Smooth muscle cell (in vitro differentiated cells): ENCODE measurements around the gene UBQLN3. TPM values are rescaled to one million over a fixed set of nuclear protein-coding genes. Genes with fewer than 3 reads are reported as not detected.

Experiments used
- DNase-seq: peaks from one replicate; lab custom pipeline; 2025; ENCODE audit not compliant: unreplicated experiment; lab: John Stamatoyannopoulos, UW
- H2AFZ ChIP-seq: fragments of 200-600 bp; sonication (generic); 2 replicates; pipeline ENCODE4 v1.6.0; 2016; ENCODE audit warnings: antibody characterized with exemption, low read depth, mild to moderate bottlenecking
- H3F3A ChIP-seq: fragments of 200-600 bp; sonication (generic); 2 replicates; pipeline ENCODE4 v1.6.0; 2017; ENCODE audit warnings: antibody characterized with exemption, low read depth
- H3K27ac ChIP-seq: fragments of 200-600 bp; sonication (generic); 2 replicates; pipeline ENCODE4 v1.5.1; 2016; ENCODE audit warnings: low read depth, mild to moderate bottlenecking
- H3K27me3 ChIP-seq: fragments of 200-600 bp; sonication (generic); 2 replicates; pipeline ENCODE4 v1.6.1; 2016; ENCODE audit warnings: low read depth, mild to moderate bottlenecking
- H3K36me3 ChIP-seq: fragments of 200-600 bp; sonication (generic); 2 replicates; pipeline ENCODE4 v1.5.1; 2016; ENCODE audit warnings: low read depth
- H3K4me1 ChIP-seq: fragments of 200-600 bp; sonication (generic); 2 replicates; pipeline ENCODE4 v1.5.1; 2016; ENCODE audit warnings: low read depth
- H3K4me2 ChIP-seq: fragments of 200-600 bp; sonication (generic); 2 replicates; pipeline ENCODE4 v1.6.0; 2016; ENCODE audit warnings: mild to moderate bottlenecking
- H3K4me3 ChIP-seq: fragments of 200-600 bp; sonication (generic); 2 replicates; pipeline ENCODE4 v1.5.1; 2016; ENCODE audit warnings: mild to moderate bottlenecking
- H3K79me2 ChIP-seq: fragments of 200-600 bp; sonication (generic); 2 replicates; pipeline ENCODE4 v1.6.0; 2016; ENCODE audit warnings: low read depth, mild to moderate bottlenecking
- H3K9ac ChIP-seq: fragments of 200-600 bp; sonication (generic); 2 replicates; pipeline ENCODE4 v1.6.0; 2016; ENCODE audit warnings: low read depth
- H3K9me3 ChIP-seq: fragments of 200-600 bp; sonication (generic); replicated peaks from 2 replicates; pipeline ENCODE4 v1.5.1; 2016; ENCODE audit warnings: low read depth
- H4K20me1 ChIP-seq: fragments of 200-600 bp; sonication (generic); 2 replicates; pipeline ENCODE4 v1.6.0; 2016; ENCODE audit warnings: low read depth
- WGBS: methylation state at CpG from one replicate; pipeline ENCODE4 v1.1.7; 2016; ENCODE audit warnings: low lambda C conversion rate; 5-methylcytosine and 5-hydroxymethylcytosine counted together
- polyA plus RNA-seq: library from polyadenylated mRNA; unstranded; fragments of >200 nt; fragmentation: Nextera tagmentation; extraction: Ambion mirVana; gene quantifications from 2 replicates; pipeline ENCODE4 v1.2.1, GENCODE V29; 2016
- total RNA-seq: library from RNA; depleted of rRNA; stranded (reverse); fragments of >200 nt; gene quantifications from 2 replicates; pipeline ENCODE4 v1.2.3, GENCODE V29; 2014
- TF ChIP-seq, protein P1 (sequence below): fragments of 200-600 bp; sonication (generic); IDR thresholded peaks from 2 replicates; pipeline ENCODE4 v1.5.1; 2017; ENCODE audit warnings: borderline replicate concordance, mild to moderate bottlenecking, antibody characterized with exemption; ENCODE audit not compliant: insufficient read depth, poor library complexity, severe bottlenecking

The UBQLN3 gene
- total and polyA plus RNA-seq, 2 experiments from 2014 or later, result 0.13 TPM; not detected in 1

DNA sequence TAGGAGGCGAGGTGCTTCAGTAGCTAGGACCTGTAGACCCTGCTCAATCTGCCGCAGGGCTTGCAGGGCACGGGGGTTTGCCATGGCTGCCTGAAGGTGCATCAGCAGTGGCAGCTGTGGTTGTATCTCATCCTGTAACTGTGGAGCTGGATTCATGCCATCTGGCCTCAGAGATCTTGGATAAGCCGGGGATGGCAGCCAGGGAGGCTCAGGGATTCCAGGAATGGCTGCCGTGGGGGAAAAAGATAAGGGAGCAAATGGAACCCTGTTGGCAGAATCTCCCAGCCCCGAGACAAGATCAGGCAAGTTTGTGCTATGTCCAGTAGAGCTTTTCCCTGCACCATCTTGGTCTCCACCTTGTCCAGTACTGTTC lies 1.8 kb downstream of the UBQLN3 start:
- Histone ChIP-seq H3K9ac (no peak overlapping the region), H4K20me1 (no peaks in the 10 kb centered on the region), H3K27me3 (no peaks in the 10 kb centered on the region), H2AFZ (no peak overlapping the region), H3K36me3 (no peaks in the 10 kb centered on the region), H3K27ac (no peak overlapping the region), H3F3A (no peaks in the 10 kb centered on the region), H3K4me2 (no peak overlapping the region), H3K9me3 (no peaks in the 10 kb centered on the region), H3K79me2 (no peaks in the 10 kb centered on the region), H3K4me1 (no peaks in the 10 kb centered on the region), H3K4me3 (no peak overlapping the region)
- no peak for DNase-seq
- 92% methylated on average over 6 of the region's 6 CpGs for WGBS
- TF ChIP-seq, protein P1, sequence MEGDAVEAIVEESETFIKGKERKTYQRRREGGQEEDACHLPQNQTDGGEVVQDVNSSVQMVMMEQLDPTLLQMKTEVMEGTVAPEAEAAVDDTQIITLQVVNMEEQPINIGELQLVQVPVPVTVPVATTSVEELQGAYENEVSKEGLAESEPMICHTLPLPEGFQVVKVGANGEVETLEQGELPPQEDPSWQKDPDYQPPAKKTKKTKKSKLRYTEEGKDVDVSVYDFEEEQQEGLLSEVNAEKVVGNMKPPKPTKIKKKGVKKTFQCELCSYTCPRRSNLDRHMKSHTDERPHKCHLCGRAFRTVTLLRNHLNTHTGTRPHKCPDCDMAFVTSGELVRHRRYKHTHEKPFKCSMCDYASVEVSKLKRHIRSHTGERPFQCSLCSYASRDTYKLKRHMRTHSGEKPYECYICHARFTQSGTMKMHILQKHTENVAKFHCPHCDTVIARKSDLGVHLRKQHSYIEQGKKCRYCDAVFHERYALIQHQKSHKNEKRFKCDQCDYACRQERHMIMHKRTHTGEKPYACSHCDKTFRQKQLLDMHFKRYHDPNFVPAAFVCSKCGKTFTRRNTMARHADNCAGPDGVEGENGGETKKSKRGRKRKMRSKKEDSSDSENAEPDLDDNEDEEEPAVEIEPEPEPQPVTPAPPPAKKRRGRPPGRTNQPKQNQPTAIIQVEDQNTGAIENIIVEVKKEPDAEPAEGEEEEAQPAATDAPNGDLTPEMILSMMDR, result no peak

DNA sequence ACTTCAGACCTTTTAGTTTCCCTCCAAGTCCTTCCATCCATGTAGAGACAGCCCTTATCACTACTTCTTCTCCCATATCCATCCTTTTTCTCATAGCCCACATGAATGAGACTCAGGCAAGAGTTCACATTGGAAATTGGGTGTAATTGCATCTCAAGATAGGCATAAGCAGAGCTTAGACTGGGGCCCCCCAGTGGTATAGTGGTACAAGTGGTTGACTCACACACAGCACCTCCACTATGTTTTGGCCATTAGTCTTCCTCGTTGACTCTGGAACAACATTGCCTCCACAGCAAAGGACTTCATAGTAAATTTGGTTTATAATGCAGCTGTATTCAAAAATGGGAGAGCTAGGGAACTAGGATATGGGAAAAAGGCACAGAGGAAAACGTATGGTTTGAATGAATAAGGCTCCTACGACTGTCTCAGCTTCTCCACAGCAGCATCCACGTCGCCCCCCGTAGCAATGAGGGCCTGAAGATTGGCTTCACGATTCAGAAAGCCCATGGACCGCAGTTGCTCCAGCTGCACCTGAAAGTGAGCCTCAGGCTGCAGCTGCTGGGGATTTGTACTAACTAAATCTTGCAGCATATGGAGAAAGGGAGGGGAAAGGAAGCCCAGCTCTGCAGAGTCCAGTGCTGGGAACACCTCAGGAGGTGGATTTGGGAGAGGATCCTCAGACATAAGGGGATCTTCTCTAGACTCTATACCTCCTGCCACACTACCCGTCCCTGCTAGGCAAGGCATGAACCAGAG lies 2.4 kb downstream of the UBQLN3 start:
- Histone ChIP-seq H3K4me3 (no peak overlapping the region), H3K27me3 (no peaks in the 10 kb centered on the region), H3K9ac (no peak overlapping the region), H3K79me2 (no peaks in the 10 kb centered on the region), H2AFZ (no peak overlapping the region), H3K36me3 (no peaks in the 10 kb centered on the region), H3F3A (no peaks in the 10 kb centered on the region), H3K27ac (no peak overlapping the region), H3K4me1 (no peaks in the 10 kb centered on the region), H3K9me3 (no peaks in the 10 kb centered on the region), H3K4me2 (no peak overlapping the region), H4K20me1 (no peaks in the 10 kb centered on the region)
- 87% methylated on average over 9 of the region's 9 CpGs for WGBS
- TF ChIP-seq, protein P1, result no peak
- no peak for DNase-seq

DNA sequence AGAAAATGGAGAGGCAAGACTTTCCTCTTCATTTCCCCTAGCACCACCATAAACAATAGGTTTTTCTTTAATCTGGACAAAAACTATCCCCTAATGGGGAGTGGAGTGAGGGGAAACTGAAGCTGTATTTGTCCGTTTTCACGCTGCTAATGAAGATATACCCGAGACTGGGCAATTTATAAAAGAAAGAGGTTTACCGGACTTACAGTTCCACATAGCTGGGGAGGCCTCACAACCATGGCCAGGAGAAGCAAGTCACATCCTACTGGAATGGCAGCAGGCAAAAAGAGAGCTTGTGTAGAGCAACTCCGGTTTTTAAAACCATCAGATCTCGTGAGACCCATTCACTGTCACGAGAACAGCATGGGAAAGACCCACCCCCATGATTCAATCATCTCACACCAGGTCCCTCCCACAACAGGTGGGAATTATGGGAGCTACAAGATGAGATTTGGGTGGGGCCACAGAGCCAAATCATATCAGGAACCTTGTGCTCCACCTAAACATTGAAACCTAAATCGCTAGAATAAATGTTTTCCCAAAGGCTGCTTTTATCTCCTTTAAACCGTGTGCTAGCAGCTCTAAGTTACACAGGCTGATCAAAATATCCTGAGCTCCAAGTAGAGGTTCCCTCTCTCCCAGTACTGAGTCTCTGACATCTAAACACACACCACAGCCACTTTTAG lies 4.3 kb downstream of the UBQLN3 start:
- H3K27me3 ChIP-seq, result no peaks in the 10 kb centered on the region

More for the DNA sequence above, 4.3 kb downstream of the UBQLN3 start:
- Histone ChIP-seq H3K36me3 (no peaks in the 10 kb centered on the region), H3K4me1 (no peaks in the 10 kb centered on the region), H3K79me2 (no peaks in the 10 kb centered on the region), H3F3A (no peaks in the 10 kb centered on the region), H3K4me2 (no peak overlapping the region), H3K9ac (no peak overlapping the region), H3K4me3 (no peak overlapping the region), H3K9me3 (no peaks in the 10 kb centered on the region), H2AFZ (no peak overlapping the region), H4K20me1 (no peaks in the 10 kb centered on the region), H3K27ac (no peak overlapping the region)
- 90% methylated on average over 9 of the region's 9 CpGs for WGBS
- TF ChIP-seq, protein P1, result no peak
- no peak for DNase-seq
